Erythroblast (primary cell): ENCODE data around the gene PRR23E.

Experiments used
- DNase-seq, 2 experiments: peaks; one replicate each; lab custom pipeline; 2025; lab: John Stamatoyannopoulos, UW
- GATA1 ChIP-seq: IDR thresholded peaks from 2 replicates; pipeline ENCODE4 v1.6.1; 2011; ENCODE audit warnings: low read depth, mild to moderate bottlenecking, control low read depth, low read length, moderate library complexity
- POLR2A ChIP-seq: IDR thresholded peaks from 2 replicates; pipeline ENCODE4 v1.6.1; 2011; ENCODE audit warnings: mild to moderate bottlenecking, low read length

Gene PRR23E

DNA sequence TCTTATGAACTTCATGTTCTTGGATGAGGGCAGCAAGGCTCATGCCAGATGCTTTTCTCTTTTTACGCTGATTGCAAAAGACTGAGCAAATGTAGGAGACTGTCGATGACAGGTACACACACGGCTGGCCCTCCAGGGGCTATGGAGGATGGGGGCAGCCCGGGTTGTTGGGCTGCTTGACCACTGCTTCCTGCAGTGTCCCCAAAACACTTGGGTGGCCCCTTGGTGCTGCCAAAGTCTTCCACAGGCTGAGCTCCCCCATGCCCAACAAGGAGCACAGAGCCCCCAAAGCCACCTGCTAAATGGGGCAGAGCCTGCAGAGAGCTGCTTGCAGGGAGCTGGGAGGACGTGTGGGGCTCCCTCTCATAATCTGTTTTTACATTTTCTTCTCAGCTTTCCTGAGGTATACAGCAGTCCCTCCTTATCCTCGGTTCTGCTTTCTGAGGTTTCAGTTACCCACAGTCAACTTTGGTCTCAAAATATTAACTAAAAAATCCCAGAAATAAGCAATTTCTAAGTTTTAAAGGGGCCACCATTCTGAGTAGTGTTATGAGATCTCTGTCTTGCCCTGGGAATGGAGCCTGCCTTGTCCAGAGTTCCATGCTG, 7.3 kb downstream of the PRR23E start:
- no peak for DNase-seq
- TF ChIP-seq POLR2A (no peak), GATA1 (no peak)

DNA sequence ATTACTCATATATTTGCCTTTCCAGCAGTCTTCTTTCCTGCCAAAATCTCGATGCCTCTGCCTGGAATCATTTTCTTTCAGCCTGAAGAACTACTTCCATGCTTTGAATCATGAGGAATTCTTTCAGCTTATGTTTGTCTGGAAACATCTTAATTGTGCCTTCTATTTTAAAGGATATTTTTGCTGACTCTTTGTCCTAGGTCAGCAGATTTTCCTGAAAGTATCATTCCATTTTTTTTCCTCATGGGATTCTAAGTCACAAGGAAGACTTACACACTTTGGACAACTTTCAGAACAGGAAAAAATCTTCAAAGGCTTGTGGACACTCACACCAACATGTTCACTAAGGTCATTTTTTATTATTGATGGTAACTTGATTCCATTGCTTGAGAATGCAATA, 10.1 kb downstream of the PRR23E start:
- TF ChIP-seq POLR2A (no peak), GATA1 (no peak)
- no peak for DNase-seq

DNA sequence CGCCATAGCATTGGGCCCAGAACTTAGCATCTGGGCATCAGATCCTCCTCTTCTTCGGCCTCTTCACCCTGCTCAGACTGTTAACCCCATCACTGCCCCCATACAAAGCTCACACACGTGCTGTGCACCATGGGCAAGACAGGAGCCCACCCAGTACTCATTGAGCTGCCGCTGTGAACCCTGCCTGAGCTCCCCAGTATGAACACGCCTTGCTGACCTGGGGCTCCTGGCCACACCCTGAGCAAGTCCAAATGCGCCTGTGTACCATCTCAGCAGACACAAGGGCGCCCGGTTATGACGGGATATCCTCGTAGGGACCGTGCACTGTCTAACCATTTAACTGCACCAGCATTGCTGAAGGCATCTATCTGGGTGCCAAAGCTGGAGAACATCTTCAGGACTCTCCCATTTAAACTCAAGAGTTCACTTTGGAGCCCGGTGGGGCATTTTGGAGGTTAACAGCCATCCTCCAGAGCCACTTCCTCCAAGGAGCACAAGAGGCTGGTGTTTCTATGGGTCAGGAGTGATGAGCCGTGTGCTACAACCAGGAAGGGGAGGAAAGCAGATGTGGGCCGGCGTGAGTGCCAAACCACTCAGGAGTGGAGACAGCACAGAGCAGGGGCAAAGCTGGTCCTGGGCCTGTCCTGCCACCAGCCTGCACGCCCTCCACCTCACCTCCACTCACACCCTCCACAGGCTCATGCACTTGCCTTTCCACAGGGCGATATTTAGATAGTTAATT, 12.1 kb downstream of the PRR23E start:
- TF ChIP-seq GATA1 (no peak), POLR2A (no peak)

DNA sequence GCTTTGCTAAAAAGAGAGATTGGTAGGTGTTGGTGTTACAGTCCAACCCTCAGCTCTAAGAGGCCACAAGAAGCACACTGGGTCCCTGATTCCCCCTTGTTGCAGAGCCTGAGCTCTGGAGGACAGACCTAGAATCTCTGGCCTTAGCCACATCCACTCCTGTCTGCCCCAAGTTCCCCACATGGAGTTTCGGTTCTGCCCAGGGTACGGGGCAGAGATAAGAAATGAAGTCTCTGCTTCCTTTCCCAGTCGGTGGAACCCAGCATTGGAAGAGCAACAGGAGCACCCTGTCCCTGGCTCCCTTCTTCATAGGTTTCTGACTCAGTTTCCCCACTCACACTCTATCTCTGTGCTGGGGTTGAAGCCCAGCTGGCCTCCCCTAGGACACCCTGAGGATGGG, 13.2 kb downstream of the PRR23E start:
- TF ChIP-seq GATA1 (no peak), POLR2A (no peak)
- no peak for DNase-seq

More for the DNA sequence above, 12.1 kb downstream of the PRR23E start:
- no peak for DNase-seq

DNA sequence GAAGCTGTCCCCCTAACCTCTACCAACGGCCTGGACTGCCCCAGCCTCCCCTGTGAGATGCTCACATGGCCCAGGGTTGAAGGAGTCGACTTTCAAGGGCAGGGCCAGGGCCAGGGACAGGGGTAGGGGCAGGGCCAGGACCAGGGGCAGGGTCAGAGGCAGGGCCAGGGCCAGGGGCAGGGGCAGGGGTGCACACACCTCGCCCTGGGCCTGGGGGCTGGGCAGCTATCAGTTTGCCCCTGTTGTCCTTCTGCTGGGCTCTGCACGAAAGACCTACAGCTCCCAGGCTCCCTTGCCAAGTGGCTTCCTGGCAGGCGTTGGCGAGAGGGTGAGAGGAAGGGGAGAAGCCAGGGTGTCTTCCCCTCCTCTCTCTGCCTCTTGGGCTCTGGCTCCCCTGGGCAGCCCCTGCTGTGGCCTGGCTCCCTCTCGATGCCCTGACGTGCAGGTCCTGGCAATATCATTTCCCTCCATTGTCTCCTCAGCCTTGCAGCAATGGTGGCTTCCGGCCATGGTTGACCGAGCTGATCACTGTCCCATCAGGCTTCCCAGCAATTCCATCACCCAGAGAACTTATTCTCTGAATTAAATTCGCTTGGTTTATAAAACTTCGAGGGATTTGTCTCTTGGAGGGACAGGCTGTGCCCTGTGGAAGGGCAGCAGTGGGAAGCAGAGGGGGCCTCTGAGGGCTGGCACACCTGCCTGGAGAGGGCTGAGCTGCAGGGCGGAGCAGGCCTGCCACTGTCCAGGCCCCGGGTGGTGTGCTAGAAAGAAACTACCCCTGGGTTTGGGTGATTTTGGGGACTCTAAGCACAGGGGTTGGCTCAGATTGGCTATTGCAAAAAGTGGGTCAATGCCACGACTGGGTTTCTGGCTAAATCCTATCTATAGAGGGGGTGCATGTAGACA, 13.9 kb downstream of the PRR23E start:
- no peak for DNase-seq
- TF ChIP-seq GATA1 (no peak), POLR2A (no peak)

DNA sequence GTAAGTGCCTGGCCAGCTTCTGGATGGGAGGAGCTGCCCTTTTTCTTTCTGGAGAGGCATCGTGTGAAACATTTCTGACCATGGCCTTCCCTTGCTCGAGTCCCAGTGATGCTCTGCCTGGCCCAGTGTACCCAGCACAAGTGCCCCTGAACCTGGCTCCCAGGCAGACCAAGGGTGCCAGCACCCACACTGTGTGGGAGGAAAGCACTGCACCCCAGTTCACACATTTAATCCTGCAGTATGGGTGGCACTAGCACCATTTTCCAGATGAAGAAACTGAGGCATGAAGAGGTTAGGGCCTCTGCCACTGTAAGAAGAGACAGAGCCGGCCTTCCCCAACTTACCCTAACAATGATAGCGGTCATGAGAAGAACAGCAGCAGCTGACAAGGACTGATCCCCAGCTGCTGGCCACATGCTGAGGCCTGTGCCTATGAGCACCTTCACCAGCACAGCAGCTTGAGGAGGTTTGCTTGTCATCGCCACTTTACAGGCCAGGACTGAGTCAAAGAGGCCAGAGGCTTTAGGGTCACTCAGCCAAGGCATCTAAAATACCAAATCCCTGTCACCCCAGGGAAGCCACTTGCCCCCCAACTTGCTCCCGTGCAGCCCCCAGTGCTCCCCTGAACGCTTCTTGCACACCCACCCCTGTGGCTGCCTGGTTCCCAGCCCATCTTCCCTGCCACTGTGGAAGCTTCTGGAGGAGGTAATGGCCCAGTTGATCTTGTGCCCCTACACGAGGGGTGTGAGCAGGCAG, 15.0 kb downstream of the PRR23E start:
- TF ChIP-seq GATA1 (no peak), POLR2A (no peak)
- DNase-seq = no peak

DNA sequence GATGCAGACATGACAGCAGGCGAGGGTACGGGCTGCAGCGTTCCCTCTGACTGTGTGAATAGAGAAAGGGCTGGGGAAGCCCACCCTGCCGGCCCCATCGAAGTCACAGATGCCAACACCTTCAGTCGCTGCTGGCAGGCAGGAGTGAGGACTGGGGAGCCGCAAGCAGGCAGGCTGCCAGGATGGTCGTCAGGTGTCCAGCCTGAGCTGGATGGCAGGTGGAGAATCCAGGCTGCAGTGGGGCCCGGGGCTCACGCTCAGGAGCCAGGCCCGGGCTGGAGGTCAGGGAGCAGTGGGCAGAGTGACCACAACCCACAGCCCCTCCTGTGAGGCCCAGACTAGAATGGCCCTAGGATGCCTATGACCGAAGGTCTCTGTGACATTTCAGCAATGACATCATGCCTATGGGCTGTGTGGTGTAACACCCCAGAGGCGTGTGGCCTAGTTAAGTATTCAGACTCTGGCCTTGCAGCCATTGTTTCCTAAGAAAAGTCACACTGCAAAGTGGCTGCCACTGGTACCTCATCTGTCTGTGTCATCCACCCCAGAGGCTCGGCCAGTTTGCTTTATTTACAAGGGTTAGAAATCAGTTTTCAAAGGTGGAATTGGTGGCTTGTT, 15.7 kb downstream of the PRR23E start:
- TF ChIP-seq GATA1 (no peak), POLR2A (no peak)
- DNase-seq = no peak

DNA sequence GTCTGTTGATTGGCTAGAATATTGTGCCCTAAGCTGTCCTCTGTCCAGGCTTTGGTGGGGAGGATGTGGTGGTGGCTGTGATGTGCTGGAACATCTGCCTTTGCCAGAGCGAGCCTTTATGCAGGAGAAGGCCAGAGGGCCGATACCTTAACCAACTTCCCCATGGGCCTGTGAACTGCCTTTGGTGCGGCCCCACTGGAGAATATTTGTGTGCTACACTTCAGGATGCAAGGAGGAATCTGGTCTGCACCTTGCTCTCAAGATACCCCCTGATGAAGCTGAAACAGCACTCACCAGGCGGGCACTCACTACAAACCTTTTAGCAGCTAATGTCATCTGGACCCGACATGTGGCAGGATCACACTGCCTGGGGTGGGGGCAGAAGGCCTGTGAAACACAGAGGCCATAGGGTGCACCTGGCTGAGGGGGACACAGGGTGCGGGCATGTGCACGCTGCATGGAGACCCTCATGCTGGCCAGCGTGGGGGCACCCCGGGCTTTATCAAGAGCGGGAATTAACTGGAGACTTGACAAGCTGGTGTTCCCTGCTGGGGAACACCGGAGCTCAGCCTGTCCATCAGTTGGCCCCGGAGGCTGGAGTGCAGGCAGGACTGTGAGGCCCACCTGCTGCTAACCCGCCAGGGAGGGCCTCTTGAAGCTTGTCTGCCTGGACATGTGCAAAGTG, 16.4 kb downstream of the PRR23E start:
- no peak for TF ChIP-seq GATA1
- DNase-seq = no peak

DNA sequence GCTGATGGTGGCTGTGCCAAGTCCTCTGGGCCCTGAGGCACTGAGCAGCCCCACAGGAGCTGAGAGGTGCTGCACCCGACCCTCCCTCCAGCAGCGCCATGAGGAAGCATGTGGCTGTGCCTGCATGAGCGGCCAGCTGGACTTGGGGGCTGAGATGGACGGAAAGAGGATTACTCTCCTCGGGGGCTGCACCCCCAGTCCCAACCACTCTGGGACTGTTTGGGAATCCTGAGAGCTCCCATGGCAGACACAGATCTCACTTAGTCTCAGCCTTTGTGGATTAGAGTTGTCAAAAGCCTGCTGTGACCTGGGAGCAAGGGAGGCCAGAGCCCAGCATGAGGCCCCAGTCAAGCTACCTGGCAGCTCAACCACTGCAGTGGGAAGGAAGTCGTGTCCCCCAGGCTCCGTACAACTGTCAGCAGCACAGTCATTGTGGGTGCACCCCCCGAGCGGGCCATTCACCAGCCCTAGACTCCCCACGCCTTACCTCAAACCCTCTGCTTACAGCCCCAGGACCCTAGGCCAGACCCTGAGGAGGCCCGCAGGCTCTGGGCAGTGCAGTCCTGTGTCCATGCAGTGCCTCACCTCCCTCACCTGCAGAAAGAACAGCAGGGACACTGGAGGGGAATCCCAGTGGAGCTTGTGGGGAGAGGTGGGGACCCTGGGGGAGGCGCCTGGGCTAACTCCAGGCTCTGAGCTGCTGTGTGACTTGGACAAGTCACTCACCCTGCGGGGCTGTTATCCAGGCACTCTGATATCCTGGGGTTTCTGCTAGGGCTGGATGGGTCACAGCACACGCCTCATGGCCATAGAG, 17.1 kb downstream of the PRR23E start:
- no peak for TF ChIP-seq POLR2A
- no peak for TF ChIP-seq GATA1
- no peak for DNase-seq

DNA sequence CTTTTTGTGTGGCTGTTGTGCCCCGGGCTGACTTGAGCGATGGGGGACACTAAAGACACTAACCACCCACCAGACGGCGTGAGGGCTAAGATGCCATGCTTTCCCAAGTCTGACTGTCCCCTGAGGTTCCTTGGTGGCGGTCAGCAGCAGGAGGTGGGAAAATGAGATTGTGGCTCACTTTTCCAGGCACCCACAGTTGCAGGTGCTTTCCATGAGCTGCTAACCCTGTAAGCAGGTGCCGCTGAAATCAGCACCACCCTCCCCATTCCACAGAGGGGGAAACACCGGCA, 17.7 kb downstream of the PRR23E start:
- no peak for TF ChIP-seq GATA1
- TF ChIP-seq POLR2A = no peak
- no peak for DNase-seq

DNA sequence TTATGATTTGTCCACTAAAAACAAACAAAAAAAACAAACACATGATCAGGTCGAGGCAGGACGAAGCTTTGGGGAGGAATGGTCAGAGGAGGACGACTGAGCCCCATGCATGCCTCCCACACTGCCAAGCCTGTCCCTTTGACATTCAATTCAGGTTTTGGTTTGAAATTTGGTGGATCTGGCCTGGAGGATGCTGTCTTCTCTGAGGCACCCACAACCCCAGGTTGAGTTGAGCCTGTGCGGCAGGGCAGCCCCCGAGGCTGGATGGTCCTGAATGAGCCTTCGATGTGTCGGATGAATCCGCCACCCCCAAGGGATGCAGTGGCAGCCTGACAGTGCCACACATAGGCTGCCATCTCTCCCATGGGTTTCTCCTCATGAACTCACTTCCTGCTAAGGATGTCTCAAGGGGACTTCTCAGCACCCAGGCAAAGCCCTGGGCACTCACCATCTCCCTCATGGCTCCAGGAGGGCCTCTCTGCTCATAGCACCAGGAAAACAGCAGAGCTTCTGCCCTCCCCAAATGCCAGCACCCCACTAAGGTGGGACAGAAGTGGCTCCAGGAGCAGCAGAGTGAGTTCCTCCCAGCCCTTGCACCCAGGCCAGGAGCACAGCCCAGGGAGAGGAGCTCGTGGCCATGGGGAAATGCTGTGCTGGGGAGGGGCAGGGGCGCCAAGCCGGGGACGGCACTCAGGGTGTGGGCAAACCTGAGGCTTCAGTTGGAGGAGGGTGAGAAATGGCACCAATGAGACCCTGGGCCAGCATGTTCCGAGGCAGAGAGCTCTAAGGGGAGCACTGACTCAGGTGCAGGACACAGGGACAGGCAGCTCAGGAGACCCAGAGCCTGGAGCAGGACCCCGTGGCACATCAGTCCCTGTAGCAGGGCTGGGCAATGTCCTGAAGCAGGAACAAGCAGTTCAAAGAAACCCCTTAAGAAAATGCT, 18.5 kb downstream of the PRR23E start:
- no peak for DNase-seq
- no peak for TF ChIP-seq POLR2A
- no peak for TF ChIP-seq GATA1
